Sigmoid colon (tissue), 7 donors: ENCODE results near the gene CFAP57. TPM values are rescaled to one million over a fixed set of nuclear protein-coding genes. Genes with fewer than 3 reads are reported as not detected.

Source experiments
- DNase-seq: peaks from one replicate; pipeline ENCODE4 v3.0.0-alpha.2; 2019
- H3K27ac ChIP-seq, 4 donors: fragments of 200-600 bp; sonication (generic); one replicate each; pipeline ENCODE4 v1.5.1; 2016 to 2019; ENCODE audit warnings: mild to moderate bottlenecking in 1 of 4
- H3K27me3 ChIP-seq, 3 donors: fragments of 200-600 bp; sonication (generic); one replicate each; pipeline ENCODE4 v1.5.1; 2019; ENCODE audit warnings: mild to moderate bottlenecking in 1 of 3
- H3K36me3 ChIP-seq, 4 donors: fragments of 200-600 bp; sonication (generic); one replicate each; pipeline ENCODE4 v1.5.1; 2016 to 2019
- H3K4me1 ChIP-seq, 4 donors: fragments of 200-600 bp; sonication (generic); one replicate each; pipeline ENCODE4 v1.5.1; 2017 to 2019
- H3K4me3 ChIP-seq, 4 donors: fragments of 200-600 bp; sonication (generic); one replicate each; pipeline ENCODE4 v1.5.1; 2017 to 2019; ENCODE audit warnings: mild to moderate bottlenecking in 2 of 4, moderate library complexity in 1 of 4
- H3K9me3 ChIP-seq, 4 donors: fragments of 200-600 bp in 3 of 4; sonication (generic) in 3 of 4; one replicate each; pipeline versions ENCODE4 v1.5.1 to v1.6.1; 2013 to 2019
- CTCF ChIP-seq, 4 experiments: fragments of 450-650 bp in 3 of 4; fragments of 200-600 bp in 1 of 4; IDR thresholded peaks; one replicate each; pipeline ENCODE4 v1.5.1; 2016 to 2019; ENCODE audit warnings: antibody characterized with exemption in 4 of 4, mild to moderate bottlenecking in 3 of 4, moderate library complexity in 2 of 4
- EP300 ChIP-seq, 4 donors: sonication (generic); formaldehyde crosslinking; IDR thresholded peaks; one replicate each; pipeline ENCODE4 v1.6.1; 2017; ENCODE audit warnings: antibody characterized with exemption in 4 of 4
- POLR2A ChIP-seq, 2 donors: fragments of 450-650 bp; IDR thresholded peaks; one replicate each; pipeline ENCODE4 v1.6.1; 2016; ENCODE audit warnings: antibody characterized with exemption in 2 of 2, mild to moderate bottlenecking in 2 of 2, moderate library complexity in 2 of 2
- POLR2AphosphoS5 ChIP-seq, 4 donors: sonication (generic); formaldehyde crosslinking; IDR thresholded peaks; one replicate each; pipeline ENCODE4 v1.6.1; 2017; ENCODE audit warnings: antibody characterized with exemption in 4 of 4
- WGBS, 2 donors: extraction: QIAGEN DNeasy Blood & Tissue Kit; methylation state at CpG; one replicate each; pipeline ENCODE4 v1.1.7; 2013; 5-methylcytosine and 5-hydroxymethylcytosine counted together
- intact Hi-C: fragments of 100-400 bp; cut with DNase I; formaldehyde crosslinking; loops from one replicate; pipeline ENCODE4 v1.15.1; 2023
- polyA plus RNA-seq, 3 donors: library from polyadenylated mRNA; stranded (reverse); fragments of 200-250 nt; gene quantifications; one replicate each; pipeline ENCODE4 v1.2.3, GENCODE V29; 2013
- total RNA-seq, 4 donors: library from RNA; depleted of rRNA; stranded (reverse); fragments of >200 nt; gene quantifications; one replicate each; pipeline ENCODE4 v1.1.0, GENCODE V29; 2016
- donor health status: healthy with polysubstance abuse.
- donor health status: Bipolar disorder and iron deficiency.
- donor health status: healthy.

The CFAP57 gene
- total and polyA plus RNA-seq, 7 donors, result under 0.01 to 0.06 TPM; not detected in 5

GRCh38 chr1:43274125-43274803 is 102.1 kb downstream of the CFAP57 start:
- peaks cover 0 to 8% (median 0%) of the 10 kb centered on the region in 4 donors for H3K4me1 ChIP-seq
- H3K9me3 ChIP-seq, result no peaks in the 10 kb centered on the region
- no peak overlapping the region for H3K4me3 ChIP-seq
- TF ChIP-seq POLR2AphosphoS5 (IDR thresholded peaks at IDR 0.05), result no peak
- TF ChIP-seq POLR2A (IDR thresholded peaks at IDR 0.05), result no peak
- no peak for TF ChIP-seq EP300 (IDR thresholded peaks at IDR 0.05)
- no peak for TF ChIP-seq CTCF (IDR thresholded peaks at IDR 0.05)
- no peak overlapping the region for H3K27ac ChIP-seq
- no peaks in the 10 kb centered on the region for H3K36me3 ChIP-seq
- peak; percentile 60 for DNase-seq
- 38 to 50% methylated on average over 11 of the region's 11 CpGs for WGBS, 2 donors
- peaks cover 6 to 39% (median 20%) of the 10 kb centered on the region in 3 donors for H3K27me3 ChIP-seq
- intact Hi-C loops, result no loop called here

GRCh38 chr1:43274804-43275180 is 102.7 kb downstream of the CFAP57 start:
- peak; percentile 36 for DNase-seq
- Histone ChIP-seq H3K27ac (no peak overlapping the region), H3K27me3 (peaks cover 6 to 34% (median 20%) of the 10 kb centered on the region in 3 donors), H3K4me1 (peaks cover 0 to 8% (median 0%) of the 10 kb centered on the region in 4 donors), H3K9me3 (no peaks in the 10 kb centered on the region), H3K4me3 (no peak overlapping the region), H3K36me3 (no peaks in the 10 kb centered on the region)
- intact Hi-C loops, result no loop called here
- TF ChIP-seq POLR2AphosphoS5 (IDR thresholded peaks at IDR 0.05), result no peak
- TF ChIP-seq EP300 (IDR thresholded peaks at IDR 0.05), result no peak
- no peak for TF ChIP-seq POLR2A (IDR thresholded peaks at IDR 0.05)
- no peak for TF ChIP-seq CTCF (IDR thresholded peaks at IDR 0.05)
- WGBS, 2 donors, result 72 to 94% methylated on average over 8 of the region's 8 CpGs

GRCh38 chr1:43275826-43276620 is 103.9 kb downstream of the CFAP57 start:
- intact Hi-C loops, result no loop called here
- H3K27me3 ChIP-seq, result peaks cover 0 to 21% (median 12%) of the 10 kb centered on the region in 3 donors
- no peak for TF ChIP-seq POLR2A (IDR thresholded peaks at IDR 0.05)
- TF ChIP-seq EP300 (IDR thresholded peaks at IDR 0.05), result no peak
- no peak for TF ChIP-seq CTCF (IDR thresholded peaks at IDR 0.05)
- no peak for TF ChIP-seq POLR2AphosphoS5 (IDR thresholded peaks at IDR 0.05)
- no peak overlapping the region for H3K4me3 ChIP-seq
- no peaks in the 10 kb centered on the region for H3K4me1 ChIP-seq
- WGBS, 2 donors, result 89 to 91% methylated on average over 12 of the region's 12 CpGs
- DNase-seq, result peak; percentile 37
- no peak overlapping the region for H3K27ac ChIP-seq
- no peaks in the 10 kb centered on the region for H3K9me3 ChIP-seq
- no peaks in the 10 kb centered on the region for H3K36me3 ChIP-seq

- no peaks in the 10 kb centered on the region for H3K36me3 ChIP-seq
- intact Hi-C loops, result no loop called here
- no peaks in the 10 kb centered on the region for H3K4me1 ChIP-seq
- H3K27me3 ChIP-seq, result peaks cover 0 to 15% (median 6%) of the 10 kb centered on the region in 3 donors
- H3K4me3 ChIP-seq, result no peak overlapping the region
- no peak for TF ChIP-seq POLR2AphosphoS5 (IDR thresholded peaks at IDR 0.05)
- TF ChIP-seq POLR2A (IDR thresholded peaks at IDR 0.05), result no peak
- TF ChIP-seq EP300 (IDR thresholded peaks at IDR 0.05), result no peak
- no peak for TF ChIP-seq CTCF (IDR thresholded peaks at IDR 0.05)
- no peak overlapping the region for H3K27ac ChIP-seq
- WGBS, 2 donors, result 73 to 81% methylated on average over 7 of the region's 7 CpGs
- no peaks in the 10 kb centered on the region for H3K9me3 ChIP-seq
- DNase-seq, result peak; percentile 28
Observed at GRCh38 chr1:43276673-43277072, 104.5 kb downstream of the CFAP57 start.
